AG09319 (cell line): ENCODE measurements around the gene BCL2L14.

Experiments
- DNase-seq: peaks from one replicate; pipeline ENCODE4 v3.0.0-alpha.2; 2010; ENCODE audit warnings: low read depth; ENCODE audit errors: extremely low read depth
- TF ChIP-seq, protein P1 (sequence below): IDR thresholded peaks from 2 replicates; pipeline ENCODE4 v1.5.1; 2011; ENCODE audit warnings: low read depth, mild to moderate bottlenecking, inconsistent platforms, low read length, moderate library complexity

The BCL2L14 gene

GRCh38 chr12:12029653-12030052 lies 41.1 kb upstream of the BCL2L14 start:
- TF ChIP-seq, protein P1, sequence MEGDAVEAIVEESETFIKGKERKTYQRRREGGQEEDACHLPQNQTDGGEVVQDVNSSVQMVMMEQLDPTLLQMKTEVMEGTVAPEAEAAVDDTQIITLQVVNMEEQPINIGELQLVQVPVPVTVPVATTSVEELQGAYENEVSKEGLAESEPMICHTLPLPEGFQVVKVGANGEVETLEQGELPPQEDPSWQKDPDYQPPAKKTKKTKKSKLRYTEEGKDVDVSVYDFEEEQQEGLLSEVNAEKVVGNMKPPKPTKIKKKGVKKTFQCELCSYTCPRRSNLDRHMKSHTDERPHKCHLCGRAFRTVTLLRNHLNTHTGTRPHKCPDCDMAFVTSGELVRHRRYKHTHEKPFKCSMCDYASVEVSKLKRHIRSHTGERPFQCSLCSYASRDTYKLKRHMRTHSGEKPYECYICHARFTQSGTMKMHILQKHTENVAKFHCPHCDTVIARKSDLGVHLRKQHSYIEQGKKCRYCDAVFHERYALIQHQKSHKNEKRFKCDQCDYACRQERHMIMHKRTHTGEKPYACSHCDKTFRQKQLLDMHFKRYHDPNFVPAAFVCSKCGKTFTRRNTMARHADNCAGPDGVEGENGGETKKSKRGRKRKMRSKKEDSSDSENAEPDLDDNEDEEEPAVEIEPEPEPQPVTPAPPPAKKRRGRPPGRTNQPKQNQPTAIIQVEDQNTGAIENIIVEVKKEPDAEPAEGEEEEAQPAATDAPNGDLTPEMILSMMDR = no peak

DNA sequence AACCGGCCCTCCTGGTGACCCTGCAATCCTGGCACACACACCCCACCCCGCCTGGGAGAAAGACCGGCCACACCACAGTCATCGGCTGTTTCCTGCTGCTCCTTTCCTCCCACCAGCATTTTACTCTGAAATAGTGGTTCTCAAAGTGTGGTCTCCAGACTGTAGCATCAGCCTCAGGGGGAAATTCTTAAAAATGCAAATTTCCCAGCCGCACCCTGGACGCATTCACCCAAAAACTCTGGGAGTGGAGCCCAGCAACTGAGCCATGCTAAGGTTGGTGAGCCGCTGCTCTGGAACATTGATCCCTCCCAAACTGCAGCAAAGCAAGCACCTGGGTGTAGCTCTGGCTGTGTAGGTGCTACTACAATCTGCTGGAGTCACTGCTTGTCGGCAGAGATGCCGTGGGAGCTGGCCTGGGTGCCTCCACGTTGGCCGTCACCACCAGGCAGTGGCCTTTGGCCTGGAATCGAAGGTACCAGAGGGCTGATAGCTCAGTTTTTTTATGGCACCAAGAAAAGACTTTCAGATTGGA lies 38.4 kb upstream of the BCL2L14 start:
- DNase-seq = no peak
- TF ChIP-seq, protein P1 = no peak

More at GRCh38 chr12:12029653-12030052, 41.1 kb upstream of the BCL2L14 start:
- DNase-seq = no peak

- TF ChIP-seq, protein P1 = peak; percentile 85
These were observed 37.6 kb upstream of the BCL2L14 start for GRCh38 chr12:12032851-12033797.

DNA sequence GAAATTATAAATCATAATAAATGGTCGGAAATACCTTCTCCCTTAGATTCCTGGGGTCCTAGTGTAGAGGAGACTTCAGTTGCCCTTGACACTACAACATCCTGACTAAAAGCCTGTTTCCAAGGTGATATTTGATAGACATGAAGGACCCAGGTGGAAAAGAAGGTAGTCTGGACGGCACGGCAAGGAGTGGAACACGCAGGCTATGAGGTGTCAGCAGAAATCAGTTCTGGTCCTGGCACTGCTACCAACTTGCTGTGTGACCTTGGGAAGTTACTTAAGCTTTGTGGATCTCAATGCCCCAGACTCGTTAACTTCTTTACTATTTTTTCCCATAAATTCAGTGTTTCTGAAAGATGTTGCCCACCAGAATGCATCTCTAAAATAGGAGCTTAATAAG lies 36.9 kb upstream of the BCL2L14 start:
- TF ChIP-seq, protein P1 = no peak
- no peak for DNase-seq

More at GRCh38 chr12:12032851-12033797, 37.6 kb upstream of the BCL2L14 start:
- DNase-seq = peak; percentile 64

GRCh38 chr12:12034344-12034743 lies 36.4 kb upstream of the BCL2L14 start:
- DNase-seq = no peak
- TF ChIP-seq, protein P1 = no peak

DNA sequence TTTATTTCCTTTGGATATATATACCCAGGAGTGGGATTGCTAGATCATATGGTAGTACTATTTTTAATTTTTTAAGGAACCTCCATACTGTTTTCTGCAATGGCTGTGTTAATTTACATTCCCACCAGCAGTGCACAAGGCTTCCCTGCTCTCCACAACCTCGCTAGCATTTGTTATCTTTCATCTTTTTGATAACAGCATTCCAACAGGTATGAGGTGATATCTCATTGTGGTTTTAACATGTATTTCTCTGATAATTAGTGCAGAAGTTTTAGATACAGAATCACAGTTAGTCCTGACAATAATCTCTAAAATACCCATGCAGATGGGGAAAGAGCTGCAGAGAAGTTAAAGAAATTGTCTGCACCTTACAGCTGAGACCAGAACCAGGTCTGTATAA lies 35.5 kb upstream of the BCL2L14 start:
- no peak for DNase-seq

More for the DNA sequence above, 35.5 kb upstream of the BCL2L14 start:
- TF ChIP-seq, protein P1 = no peak
